ENCODE measurements around the gene WDR5B.

DNA sequence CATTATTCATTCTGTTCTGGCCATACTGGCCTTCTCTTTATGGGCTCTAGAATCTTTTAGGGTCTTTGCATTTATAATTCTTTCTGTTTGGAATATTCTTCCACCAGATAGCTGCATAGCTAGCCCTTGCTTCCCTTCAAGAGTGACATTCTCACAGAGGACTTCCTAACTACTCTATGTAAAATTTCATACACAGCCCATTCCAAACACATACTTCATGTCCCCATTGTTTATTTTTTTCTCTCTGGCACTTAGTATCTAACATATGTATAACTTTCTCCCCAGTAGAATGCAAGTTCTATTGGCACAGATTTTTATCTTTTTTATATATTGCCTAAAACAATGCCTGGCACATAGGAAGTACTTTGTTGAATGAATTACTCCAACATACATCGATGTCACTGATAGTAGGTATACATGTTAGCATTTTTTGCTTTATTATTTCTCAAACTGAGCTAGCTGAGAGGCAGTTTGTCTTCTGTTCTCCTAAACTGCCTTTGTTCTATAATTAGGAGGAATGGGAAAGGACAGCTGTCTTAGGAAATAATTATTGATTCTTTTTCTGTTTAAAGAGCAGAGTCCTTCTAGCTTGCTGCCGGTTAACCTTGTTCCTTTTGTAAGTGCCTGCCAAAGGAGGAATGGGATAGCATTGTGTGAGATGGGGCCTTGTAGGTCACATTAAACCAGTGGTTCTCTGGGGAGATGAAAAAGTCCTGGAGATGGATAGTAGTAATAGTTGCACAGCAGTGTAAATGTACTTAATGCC is 24.0 kb downstream of the WDR5B start:
- TF ChIP-seq, protein P1, sequence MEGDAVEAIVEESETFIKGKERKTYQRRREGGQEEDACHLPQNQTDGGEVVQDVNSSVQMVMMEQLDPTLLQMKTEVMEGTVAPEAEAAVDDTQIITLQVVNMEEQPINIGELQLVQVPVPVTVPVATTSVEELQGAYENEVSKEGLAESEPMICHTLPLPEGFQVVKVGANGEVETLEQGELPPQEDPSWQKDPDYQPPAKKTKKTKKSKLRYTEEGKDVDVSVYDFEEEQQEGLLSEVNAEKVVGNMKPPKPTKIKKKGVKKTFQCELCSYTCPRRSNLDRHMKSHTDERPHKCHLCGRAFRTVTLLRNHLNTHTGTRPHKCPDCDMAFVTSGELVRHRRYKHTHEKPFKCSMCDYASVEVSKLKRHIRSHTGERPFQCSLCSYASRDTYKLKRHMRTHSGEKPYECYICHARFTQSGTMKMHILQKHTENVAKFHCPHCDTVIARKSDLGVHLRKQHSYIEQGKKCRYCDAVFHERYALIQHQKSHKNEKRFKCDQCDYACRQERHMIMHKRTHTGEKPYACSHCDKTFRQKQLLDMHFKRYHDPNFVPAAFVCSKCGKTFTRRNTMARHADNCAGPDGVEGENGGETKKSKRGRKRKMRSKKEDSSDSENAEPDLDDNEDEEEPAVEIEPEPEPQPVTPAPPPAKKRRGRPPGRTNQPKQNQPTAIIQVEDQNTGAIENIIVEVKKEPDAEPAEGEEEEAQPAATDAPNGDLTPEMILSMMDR (IDR thresholded peaks at IDR 0.05): no peak
- TF ChIP-seq EZH2phosphoT487 (IDR thresholded peaks at IDR 0.05): no peak
